ENCODE measurements around the gene UBXN11.

The UBXN11 gene

DNA sequence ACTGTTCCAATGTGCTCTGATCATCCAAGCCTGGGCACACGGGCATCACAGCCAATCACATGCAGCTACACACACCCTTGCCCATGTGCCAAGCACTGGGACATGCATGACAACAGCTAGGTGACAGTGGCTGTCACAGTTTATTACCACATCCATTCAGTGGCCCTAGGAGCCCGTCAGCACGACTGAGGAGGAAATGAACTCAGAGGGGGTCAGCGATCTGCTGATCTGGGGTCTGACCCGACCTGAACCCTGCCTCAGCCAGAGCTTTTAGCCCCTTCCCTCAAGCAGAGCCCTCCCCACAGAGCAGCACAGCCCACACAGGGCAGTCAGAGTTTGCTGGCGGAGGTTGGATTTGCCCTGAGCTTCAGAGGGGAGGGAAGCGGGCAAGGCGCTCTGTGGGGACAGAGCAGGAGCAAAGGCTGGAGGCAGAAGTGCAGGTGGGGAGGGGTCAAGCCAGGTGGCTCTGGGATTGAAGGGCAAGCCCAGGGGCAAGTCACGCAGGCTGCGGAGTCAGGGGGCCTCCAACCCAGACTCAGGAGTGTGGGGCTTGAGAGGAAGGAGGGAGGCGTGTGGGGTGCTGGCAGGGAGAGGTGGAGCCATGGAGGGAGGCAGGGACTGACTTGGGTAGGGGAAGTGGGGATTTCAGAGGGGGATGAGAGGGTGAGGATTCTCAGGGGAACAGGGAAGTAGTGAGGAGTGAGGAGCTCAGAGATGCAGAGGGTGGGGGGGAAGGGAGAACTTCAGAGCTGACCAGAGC lies 16.1 kb downstream of the UBXN11 start:
- Histone ChIP-seq H3K4me2 (ENCODE audit: low read length) (peak overlapping the region; percentile 55), H3K9me2 (ENCODE audit: low read depth, low read length) (no peaks in the 10 kb centered on the region)

DNA sequence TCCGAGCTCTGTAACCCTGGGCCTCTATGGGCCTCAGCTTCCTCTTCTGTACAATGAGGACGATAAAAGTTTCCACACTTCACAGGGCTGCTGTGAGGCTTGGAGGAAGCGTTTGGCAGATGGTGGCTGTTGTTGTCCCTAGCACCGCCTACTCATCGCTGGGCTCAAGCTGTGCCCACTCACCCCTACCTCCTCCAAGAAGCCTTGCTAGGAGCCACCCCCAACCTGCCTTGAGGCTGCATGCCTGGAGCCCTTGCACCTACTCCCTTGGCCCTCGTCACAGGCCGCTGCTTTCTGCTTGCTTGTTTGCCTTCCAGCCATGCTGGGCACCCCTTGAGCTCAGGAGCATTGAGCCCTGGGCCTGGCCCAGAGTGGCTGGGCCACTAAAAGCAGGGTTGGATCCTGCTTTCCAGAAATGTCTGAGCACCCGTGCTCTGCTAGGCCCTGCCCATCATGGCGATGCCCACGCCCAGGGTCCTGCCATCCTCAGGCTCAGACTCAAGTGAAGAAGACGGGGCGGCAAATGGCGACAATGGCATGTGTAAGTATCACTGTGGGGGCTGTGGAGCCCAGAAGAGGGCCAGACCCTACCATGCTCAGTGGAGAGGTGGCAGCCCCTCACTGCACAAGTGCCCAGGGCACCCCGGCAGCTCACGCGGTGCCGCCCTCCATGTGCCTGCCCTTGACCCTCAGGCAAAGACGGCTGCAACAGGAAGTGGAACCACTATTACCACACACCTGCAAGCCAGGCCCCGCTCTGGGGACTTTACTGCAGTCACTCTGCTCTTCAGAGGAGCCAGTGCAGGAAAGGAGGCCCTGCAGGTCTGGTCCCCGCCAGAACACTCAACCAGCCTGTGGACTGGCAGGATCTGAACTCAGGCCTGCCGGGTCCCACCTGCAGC lies 17.0 kb downstream of the UBXN11 start:
- no peak for TF ChIP-seq EZH2 (IDR thresholded peaks at IDR 0.05; ENCODE audit: borderline replicate concordance, low read length)
- TF ChIP-seq, protein P1, sequence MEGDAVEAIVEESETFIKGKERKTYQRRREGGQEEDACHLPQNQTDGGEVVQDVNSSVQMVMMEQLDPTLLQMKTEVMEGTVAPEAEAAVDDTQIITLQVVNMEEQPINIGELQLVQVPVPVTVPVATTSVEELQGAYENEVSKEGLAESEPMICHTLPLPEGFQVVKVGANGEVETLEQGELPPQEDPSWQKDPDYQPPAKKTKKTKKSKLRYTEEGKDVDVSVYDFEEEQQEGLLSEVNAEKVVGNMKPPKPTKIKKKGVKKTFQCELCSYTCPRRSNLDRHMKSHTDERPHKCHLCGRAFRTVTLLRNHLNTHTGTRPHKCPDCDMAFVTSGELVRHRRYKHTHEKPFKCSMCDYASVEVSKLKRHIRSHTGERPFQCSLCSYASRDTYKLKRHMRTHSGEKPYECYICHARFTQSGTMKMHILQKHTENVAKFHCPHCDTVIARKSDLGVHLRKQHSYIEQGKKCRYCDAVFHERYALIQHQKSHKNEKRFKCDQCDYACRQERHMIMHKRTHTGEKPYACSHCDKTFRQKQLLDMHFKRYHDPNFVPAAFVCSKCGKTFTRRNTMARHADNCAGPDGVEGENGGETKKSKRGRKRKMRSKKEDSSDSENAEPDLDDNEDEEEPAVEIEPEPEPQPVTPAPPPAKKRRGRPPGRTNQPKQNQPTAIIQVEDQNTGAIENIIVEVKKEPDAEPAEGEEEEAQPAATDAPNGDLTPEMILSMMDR (IDR thresholded peaks at IDR 0.05; ENCODE audit: low read length): no peak
- H3K9me3 ChIP-seq (ENCODE audit: low read length): no peaks in the 10 kb centered on the region
- peaks cover 11% of the 10 kb centered on the region; the same call in 1 of the 2 replicates for H3K36me3 ChIP-seq (ENCODE audit: insufficient read depth, low read length)
- peaks cover 81% of the 10 kb centered on the region for H3K4me1 ChIP-seq (ENCODE audit: insufficient read depth, low read length, severe bottlenecking)
- H4K20me1 ChIP-seq (ENCODE audit: insufficient read depth, low read length): no peaks in the 10 kb centered on the region
- H3K4me2 ChIP-seq (ENCODE audit: low read length): peak overlapping the region; percentile 55
- H3K79me2 ChIP-seq (ENCODE audit: insufficient read depth, low read length): no peaks in the 10 kb centered on the region
- peak overlapping the region; percentile 100 for H3K27ac ChIP-seq (ENCODE audit: low read depth, low read length, poor library complexity, severe bottlenecking)
- H3K27me3 ChIP-seq (ENCODE audit: insufficient read depth, low read length): no peaks in the 10 kb centered on the region
- no peaks in the 10 kb centered on the region for H3K9me2 ChIP-seq (ENCODE audit: low read depth, low read length)
- no peak overlapping the region for H2AFZ ChIP-seq (ENCODE audit: low read length)
- peak overlapping the region; percentile 77 for H3K9ac ChIP-seq (ENCODE audit: low read length)
- peak overlapping the region; percentile 8 for H3K4me3 ChIP-seq (ENCODE audit: low read depth, low read length, poor library complexity, severe bottlenecking)
- H3F3A ChIP-seq (ENCODE audit: insufficient read depth, low read length): peaks cover 22% of the 10 kb centered on the region; the same call in 1 of the 2 replicates

More for the DNA sequence above, 16.1 kb downstream of the UBXN11 start:
- no peaks in the 10 kb centered on the region for H3K27me3 ChIP-seq (ENCODE audit: insufficient read depth, low read length)
- H4K20me1 ChIP-seq (ENCODE audit: insufficient read depth, low read length): no peaks in the 10 kb centered on the region
- H3K4me3 ChIP-seq (ENCODE audit: low read depth, low read length, poor library complexity, severe bottlenecking): peak overlapping the region; percentile 11
- H2AFZ ChIP-seq (ENCODE audit: low read length): no peak overlapping the region
- H3K27ac ChIP-seq (ENCODE audit: low read depth, low read length, poor library complexity, severe bottlenecking): peak overlapping the region; percentile 100
- H3K9me3 ChIP-seq (ENCODE audit: low read length): no peaks in the 10 kb centered on the region
- H3K79me2 ChIP-seq (ENCODE audit: insufficient read depth, low read length): no peaks in the 10 kb centered on the region
- H3K9ac ChIP-seq (ENCODE audit: low read length): peak overlapping the region; percentile 77
- H3K4me1 ChIP-seq (ENCODE audit: insufficient read depth, low read length, severe bottlenecking): peaks cover 72% of the 10 kb centered on the region
- TF ChIP-seq EZH2 (IDR thresholded peaks at IDR 0.05; ENCODE audit: borderline replicate concordance, low read length): no peak
- TF ChIP-seq, protein P1 (IDR thresholded peaks at IDR 0.05; ENCODE audit: low read length): no peak
- H3F3A ChIP-seq (ENCODE audit: insufficient read depth, low read length): peaks cover 22% of the 10 kb centered on the region; the same call in 1 of the 2 replicates
- H3K36me3 ChIP-seq (ENCODE audit: insufficient read depth, low read length): peaks cover 11% of the 10 kb centered on the region; the same call in 1 of the 2 replicates

DNA sequence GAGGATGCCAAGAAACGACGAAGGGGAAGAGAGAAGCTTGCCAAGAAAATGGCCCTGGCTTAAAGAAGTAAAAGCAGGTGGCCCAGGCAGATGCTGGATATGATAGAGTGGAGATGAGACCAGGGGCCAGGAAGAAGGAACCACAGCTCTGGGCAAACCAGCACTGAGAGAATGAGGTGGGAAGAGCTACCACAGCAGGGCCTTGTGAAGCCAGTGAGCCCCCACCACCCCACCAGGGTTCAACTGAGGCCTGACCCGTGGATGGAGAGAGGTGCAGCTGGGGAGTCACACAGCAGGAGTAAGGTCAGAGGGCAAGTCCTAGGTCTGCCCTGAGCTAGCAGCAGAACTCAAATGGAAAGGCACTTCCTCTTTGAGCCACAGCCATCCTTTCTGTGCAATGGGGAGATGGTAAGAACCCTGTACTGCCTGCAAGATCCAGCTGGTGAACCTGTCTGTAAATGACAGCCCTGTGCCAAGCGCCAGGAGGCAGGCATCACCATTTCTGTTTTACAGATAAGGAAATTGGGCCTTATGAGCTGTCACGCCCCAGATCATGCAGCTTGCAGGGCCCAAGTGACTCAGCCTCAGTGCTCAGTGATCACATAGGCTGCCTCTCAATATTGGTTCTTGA lies 18.0 kb downstream of the UBXN11 start:
- no peaks in the 10 kb centered on the region for H3K9me2 ChIP-seq (ENCODE audit: low read depth, low read length)
- peak overlapping the region; percentile 76 for H3K9ac ChIP-seq (ENCODE audit: low read length)
- no peak overlapping the region for H2AFZ ChIP-seq (ENCODE audit: low read length)
- H3K36me3 ChIP-seq (ENCODE audit: insufficient read depth, low read length): peaks cover 16% of the 10 kb centered on the region; the same call in 1 of the 2 replicates
- peaks cover 22% of the 10 kb centered on the region; the same call in 1 of the 2 replicates for H3F3A ChIP-seq (ENCODE audit: insufficient read depth, low read length)
- H3K9me3 ChIP-seq (ENCODE audit: low read length): no peaks in the 10 kb centered on the region
- TF ChIP-seq EZH2 (IDR thresholded peaks at IDR 0.05; ENCODE audit: borderline replicate concordance, low read length): no peak
- TF ChIP-seq, protein P1 (IDR thresholded peaks at IDR 0.05; ENCODE audit: low read length): no peak
- peak overlapping the region; percentile 54 for H3K4me2 ChIP-seq (ENCODE audit: low read length)
- H3K4me3 ChIP-seq (ENCODE audit: low read depth, low read length, poor library complexity, severe bottlenecking): peak overlapping the region; percentile 2
- H3K79me2 ChIP-seq (ENCODE audit: insufficient read depth, low read length): no peaks in the 10 kb centered on the region
- peak overlapping the region; percentile 100 for H3K27ac ChIP-seq (ENCODE audit: low read depth, low read length, poor library complexity, severe bottlenecking)
- H3K4me1 ChIP-seq (ENCODE audit: insufficient read depth, low read length, severe bottlenecking): peaks cover 88% of the 10 kb centered on the region
- H4K20me1 ChIP-seq (ENCODE audit: insufficient read depth, low read length): no peaks in the 10 kb centered on the region
- no peaks in the 10 kb centered on the region for H3K27me3 ChIP-seq (ENCODE audit: insufficient read depth, low read length)
